Activated CD8-positive, alpha-beta memory T cell treated with anti-CD3 and anti-CD28 coated beads, Interleukin-2, amount 50 U/mL, for 24 hours (primary cell): ENCODE data around the gene MVP.
"Not testable (repeated sequence)": the region's sequence is repeated elsewhere in the genome, so short reads cannot be mapped to it uniquely, and the experiment has no call there.

Experiments
- DNase-seq: peaks from one replicate; pipeline ENCODE4 v3.0.0-alpha.2; 2020; ENCODE audit errors: extremely low read depth

MVP gene

GRCh38 chr16:29843931-29844330 is 23.7 kb downstream of the MVP start:
- DNase-seq: no peak

DNA sequence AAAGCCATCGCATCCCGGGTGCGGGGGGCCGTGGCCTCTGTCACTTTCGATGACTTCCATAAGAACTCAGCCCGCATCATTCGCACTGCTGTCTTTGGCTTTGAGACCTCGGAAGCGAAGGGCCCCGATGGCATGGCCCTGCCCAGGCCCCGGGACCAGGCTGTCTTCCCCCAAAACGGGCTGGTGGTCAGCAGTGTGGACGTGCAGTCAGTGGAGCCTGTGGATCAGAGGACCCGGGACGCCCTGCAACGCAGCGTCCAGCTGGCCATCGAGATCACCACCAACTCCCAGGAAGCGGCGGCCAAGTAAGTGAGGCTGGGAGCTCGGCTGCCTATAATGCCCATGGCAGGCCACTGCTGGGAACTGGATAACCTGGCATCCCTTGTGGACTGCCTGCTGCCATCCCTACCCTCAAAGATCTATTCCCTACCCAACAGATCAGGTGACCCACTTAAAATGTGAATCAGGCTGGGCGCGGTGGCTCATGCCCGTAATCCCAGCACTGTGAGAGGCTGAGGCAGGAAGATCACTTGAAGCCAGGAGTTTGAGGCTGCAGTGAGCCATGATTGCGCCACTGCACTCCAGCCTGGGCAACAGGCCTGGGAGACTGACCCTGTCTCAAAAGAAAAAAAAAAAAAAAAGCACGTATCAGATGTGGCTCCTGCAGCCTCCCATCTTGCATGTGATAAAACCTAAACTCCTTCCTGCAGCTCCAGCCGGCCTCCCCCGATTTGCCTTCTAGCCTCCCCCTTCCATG is 24.5 kb downstream of the MVP start:
- DNase-seq: no peak

GRCh38 chr16:29845656-29846055 is 25.4 kb downstream of the MVP start:
- no peak for DNase-seq

- peak; percentile 46 for DNase-seq
Observed at GRCh38 chr16:29848420-29849297, 28.4 kb downstream of the MVP start.

GRCh38 chr16:29849505-29849904 is 29.2 kb downstream of the MVP start:
- no peak for DNase-seq

DNA sequence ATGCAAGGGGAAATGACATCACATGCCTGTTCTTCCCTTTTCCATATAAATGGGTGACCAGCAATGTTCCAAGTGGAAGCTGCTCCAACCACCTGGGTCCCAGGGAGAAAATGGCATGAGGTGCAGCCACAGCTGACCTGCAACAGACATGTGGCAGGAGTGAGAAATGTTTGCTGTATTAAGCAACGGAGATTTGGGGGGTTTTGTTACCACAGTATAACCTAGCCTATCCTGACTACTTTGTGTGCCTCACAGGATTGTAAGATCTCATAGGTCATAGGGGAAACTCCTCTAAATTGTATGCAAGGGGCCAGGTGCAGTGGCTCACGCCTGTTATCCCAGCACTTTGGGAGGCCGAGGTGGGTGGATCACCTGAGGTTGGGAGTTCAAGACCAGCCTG is 30.7 kb downstream of the MVP start:
- no peak for DNase-seq

DNA sequence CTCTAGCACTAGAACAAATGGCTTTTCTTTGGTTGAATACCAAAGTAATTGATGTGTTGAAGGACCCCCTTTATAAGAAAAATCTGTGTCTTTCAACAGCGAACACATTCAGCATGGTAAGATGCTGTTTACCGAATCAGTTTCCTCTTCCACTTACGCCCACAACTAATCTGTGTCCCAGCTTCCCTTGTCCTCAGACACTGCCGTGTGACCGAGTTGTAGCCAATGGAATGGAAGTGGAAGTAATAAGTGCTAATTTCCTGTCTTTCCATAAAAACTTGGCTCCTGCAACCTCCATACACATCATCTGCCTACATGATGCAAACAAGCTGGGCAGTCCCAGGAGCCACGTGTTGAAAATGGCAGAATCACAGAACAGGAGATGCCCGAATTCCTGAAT is 32.4 kb downstream of the MVP start:
- DNase-seq: no peak

DNA sequence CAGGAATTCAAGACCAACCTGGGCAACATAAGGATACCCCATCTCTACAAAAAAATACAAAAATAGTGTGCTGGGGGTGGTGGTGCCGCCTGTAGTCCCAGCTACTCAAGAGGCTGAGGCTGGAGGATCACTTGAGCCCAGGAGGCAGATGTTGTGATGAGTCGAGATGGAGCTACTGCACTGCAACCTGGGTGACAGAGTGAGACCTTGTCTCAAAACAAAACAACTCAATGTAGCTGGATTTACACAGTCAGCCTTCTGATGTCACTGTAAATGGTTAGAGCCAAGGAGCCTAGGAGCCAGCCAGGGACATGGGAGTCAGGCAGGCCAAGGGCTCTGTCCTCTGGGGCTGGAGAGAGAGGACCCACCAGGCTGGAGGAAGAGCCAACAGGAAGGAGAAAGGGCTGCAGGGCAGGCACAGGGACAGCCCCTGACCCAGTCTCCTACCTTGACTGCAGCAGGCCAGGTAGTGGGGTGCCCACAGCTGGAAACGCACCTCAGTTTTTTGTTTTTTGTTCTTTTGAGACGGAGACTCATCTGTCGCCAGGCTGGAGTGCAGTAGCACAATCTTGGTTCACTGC is 34.3 kb downstream of the MVP start:
- DNase-seq: no peak

GRCh38 chr16:29857133-29857760 is 37.0 kb downstream of the MVP start:
- no peak for DNase-seq

GRCh38 chr16:29858149-29858849 is 38.0 kb downstream of the MVP start:
- no peak for DNase-seq

GRCh38 chr16:29858974-29859373 is 38.7 kb downstream of the MVP start:
- DNase-seq: no peak

DNA sequence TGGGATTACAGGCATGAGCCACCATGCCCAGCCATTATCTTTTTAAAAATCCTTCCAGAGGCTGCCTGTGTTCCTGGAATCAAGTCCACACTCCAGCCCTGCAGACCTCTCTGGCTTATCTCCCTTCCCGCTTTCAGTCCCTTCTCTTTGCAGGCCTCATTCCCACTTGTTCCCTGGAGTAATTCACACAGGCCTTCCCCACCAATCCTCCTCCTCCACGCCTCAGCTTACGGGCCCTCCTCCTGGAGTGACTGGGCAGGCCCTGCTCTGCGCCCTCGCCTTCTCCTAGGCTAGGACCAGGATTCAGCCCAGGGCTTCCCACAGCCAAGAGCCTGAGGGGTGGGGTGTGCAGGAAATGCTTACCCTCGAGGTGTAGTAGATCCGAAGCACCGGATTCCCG is 40.0 kb downstream of the MVP start:
- DNase-seq: no peak

GRCh38 chr16:29862383-29862883 is 42.2 kb downstream of the MVP start:
- DNase-seq: no peak

- DNase-seq: peak; percentile 87
Observed at GRCh38 chr16:29862884-29863668, 42.8 kb downstream of the MVP start, which contains the start of gene CDIPT. Gene CDIPT (minus strand): TSS chr16:29863226. CDS start chr16:29862857, 369 bp downstream.

GRCh38 chr16:29863669-29863984 is 43.4 kb downstream of the MVP start:
- DNase-seq: no peak

DNA sequence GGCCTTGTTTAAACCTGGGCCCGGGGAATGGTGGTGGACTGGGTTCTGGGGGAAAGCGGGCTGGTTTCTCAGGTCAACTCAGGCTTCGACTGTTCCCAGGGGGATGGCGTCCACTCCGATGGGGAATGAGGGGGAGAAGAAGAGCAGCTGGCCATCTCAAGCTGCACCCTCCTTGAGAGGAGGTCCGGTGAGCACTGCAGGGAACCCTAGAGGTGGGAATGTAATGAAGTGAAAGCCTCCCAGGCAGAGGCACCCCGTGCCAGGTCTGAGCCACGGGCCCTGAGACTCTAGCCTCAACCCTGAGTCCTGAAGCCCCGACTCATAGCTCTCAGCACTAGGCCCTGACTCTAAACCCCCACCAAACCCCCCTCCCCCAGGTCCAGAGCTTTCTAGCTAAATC is 43.9 kb downstream of the MVP start:
- no peak for DNase-seq

GRCh38 chr16:29868396-29869009 is 48.2 kb downstream of the MVP start:
- DNase-seq: no peak

DNA sequence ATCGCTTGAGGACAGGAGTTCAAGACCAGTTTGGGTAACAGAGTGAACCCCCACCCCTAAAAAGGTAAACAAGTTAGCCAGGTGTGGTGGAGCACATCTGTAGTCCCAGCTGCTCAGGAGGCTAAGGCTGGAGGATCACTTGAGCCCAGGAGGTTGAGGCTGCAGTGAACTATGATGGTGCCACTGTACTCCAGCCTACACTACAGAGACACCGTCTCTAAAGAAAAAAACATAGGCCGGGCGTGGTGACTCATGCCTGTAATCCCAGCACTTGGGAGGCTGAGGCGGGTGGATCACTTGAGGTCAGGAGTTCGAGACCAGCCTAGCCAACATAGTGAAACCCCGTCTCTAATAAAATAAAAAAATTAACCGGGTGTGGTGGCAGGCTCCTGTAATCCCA is 48.8 kb downstream of the MVP start:
- DNase-seq: not testable (repeated sequence)

DNA sequence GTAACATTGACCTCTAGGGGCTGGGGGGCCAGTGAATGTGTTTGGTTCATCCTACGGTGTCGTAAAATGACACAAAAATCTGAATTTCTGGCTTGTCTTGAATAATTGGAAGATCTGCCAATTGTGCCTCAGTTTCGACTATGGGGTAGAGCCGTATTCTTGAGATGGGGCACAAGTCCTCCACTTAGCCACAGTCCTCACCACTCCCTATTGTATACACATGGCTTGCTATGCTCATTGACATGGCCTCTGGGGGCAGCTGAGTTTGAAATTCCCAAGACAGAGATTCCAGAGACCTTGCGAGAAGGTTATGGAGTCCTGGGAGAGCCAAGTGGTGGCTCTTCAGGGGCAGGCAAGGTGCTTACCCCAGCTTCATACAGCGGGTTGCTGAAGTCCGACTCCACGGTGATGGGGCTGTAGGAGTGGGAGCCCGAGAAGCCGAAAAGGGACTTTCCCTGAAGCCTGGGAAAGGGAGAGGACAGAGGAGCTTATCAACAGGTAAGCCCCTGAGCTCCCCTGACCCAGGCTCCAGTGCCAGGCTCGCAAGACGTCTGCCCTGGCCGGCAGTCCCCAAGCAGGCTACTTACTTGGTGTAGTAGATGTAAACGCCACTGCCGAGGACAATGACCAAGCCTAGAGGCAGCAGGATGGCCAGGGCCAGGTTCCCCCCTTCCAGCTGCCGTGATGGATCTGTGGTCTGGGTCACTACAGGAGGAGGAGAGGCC is 51.7 kb downstream of the MVP start:
- DNase-seq: no peak

- DNase-seq: no peak
Observed at GRCh38 chr16:29873319-29873718, 53.1 kb downstream of the MVP start.
